HG03342 (cell line): ENCODE measurements around the gene MCL1.
"Not testable (repeated sequence)": the region's sequence is repeated elsewhere in the genome, so short reads cannot be mapped to it uniquely, and the experiment has no call there.

Experiments
- ATAC-seq: cut with Tn5 transposase; IDR thresholded peaks from one replicate; pipeline ENCODE4 v1.9.1; 2021; ENCODE audit warnings: mild to moderate bottlenecking, moderate library complexity; ENCODE audit not compliant: unreplicated experiment

Gene MCL1

GRCh38 chr1:150573648-150574071 lies 5.8 kb downstream of the MCL1 start:
- not testable (repeated sequence) for ATAC-seq

- no peak for ATAC-seq
Measured at GRCh38 chr1:150572918-150573647, 6.3 kb downstream of the MCL1 start.

- no peak for ATAC-seq
Measured at GRCh38 chr1:150568594-150568966, 10.8 kb downstream of the MCL1 start.

- no peak for ATAC-seq
Measured at GRCh38 chr1:150567717-150568593, 11.5 kb downstream of the MCL1 start.

- ATAC-seq = peak; percentile 23
Measured at GRCh38 chr1:150567341-150567716, 12.1 kb downstream of the MCL1 start.

- no peak for ATAC-seq
Measured at GRCh38 chr1:150566589-150567340, 12.6 kb downstream of the MCL1 start.

- ATAC-seq = not testable (repeated sequence)
Measured at GRCh38 chr1:150565240-150565991, 14.0 kb downstream of the MCL1 start.

- ATAC-seq = no peak
Measured at GRCh38 chr1:150564051-150564991, 15.1 kb downstream of the MCL1 start.

- peak; percentile 16 for ATAC-seq
Measured at GRCh38 chr1:150563340-150564038, 15.9 kb downstream of the MCL1 start.

GRCh38 chr1:150562446-150563339 lies 16.7 kb downstream of the MCL1 start:
- peak; percentile 36 for ATAC-seq

- ATAC-seq = peak; percentile 35
Measured at GRCh38 chr1:150561974-150562445, 17.4 kb downstream of the MCL1 start.

GRCh38 chr1:150561254-150561973 lies 18.0 kb downstream of the MCL1 start:
- ATAC-seq = no peak

GRCh38 chr1:150560576-150561253 lies 18.7 kb downstream of the MCL1 start:
- ATAC-seq = no peak

- no peak for ATAC-seq
Measured at GRCh38 chr1:150560011-150560438, 19.4 kb downstream of the MCL1 start.

- ATAC-seq = no peak
Measured at GRCh38 chr1:150559656-150560010, 19.8 kb downstream of the MCL1 start.

- no peak for ATAC-seq
Measured at GRCh38 chr1:150558761-150559655, 20.4 kb downstream of the MCL1 start.
